ENCODE results near the gene PP2D1.
"Not testable (repeated sequence)": the region's sequence is repeated elsewhere in the genome, so short reads cannot be mapped to it uniquely, and the experiment has no call there.

The PP2D1 gene

GRCh38 chr3:19967812-19968211, 44.3 kb downstream of the PP2D1 start:
- DNase-seq (ENCODE audit: insufficient read length, low spot score), result no peak
- FAIRE-seq, result no peak
- TF ChIP-seq POLR2A (IDR thresholded peaks at IDR 0.05; ENCODE audit: low read depth, low read length), result no peak

GRCh38 chr3:19967208-19967607, 44.9 kb downstream of the PP2D1 start:
- DNase-seq (ENCODE audit: insufficient read length, low spot score), result no peak
- FAIRE-seq, result no peak
- no peak for TF ChIP-seq POLR2A (IDR thresholded peaks at IDR 0.05; ENCODE audit: low read depth, low read length)

- FAIRE-seq, result no peak
- DNase-seq (ENCODE audit: insufficient read length, low spot score), result no peak
- no peak for TF ChIP-seq POLR2A (IDR thresholded peaks at IDR 0.05; ENCODE audit: low read depth, low read length)
Measured at GRCh38 chr3:19961960-19962359, 50.1 kb downstream of the PP2D1 start.

- FAIRE-seq, result no peak
- no peak for TF ChIP-seq POLR2A (IDR thresholded peaks at IDR 0.05; ENCODE audit: low read depth, low read length)
- DNase-seq (ENCODE audit: insufficient read length, low spot score), result no peak
Measured at GRCh38 chr3:19960696-19961095, 51.4 kb downstream of the PP2D1 start.

GRCh38 chr3:19959505-19959904, 52.6 kb downstream of the PP2D1 start:
- TF ChIP-seq POLR2A (IDR thresholded peaks at IDR 0.05; ENCODE audit: low read depth, low read length), result no peak
- DNase-seq (ENCODE audit: insufficient read length, low spot score) (no peak), FAIRE-seq (no peak)

GRCh38 chr3:19957354-19957753, 54.7 kb downstream of the PP2D1 start:
- not testable (repeated sequence) for FAIRE-seq; DNase-seq (ENCODE audit: insufficient read length, low spot score)

- FAIRE-seq, result peak; percentile 36
- TF ChIP-seq POLR2A (IDR thresholded peaks at IDR 0.05; ENCODE audit: low read depth, low read length), result no peak
- DNase-seq (ENCODE audit: insufficient read length, low spot score), result no peak
Measured at GRCh38 chr3:19954676-19955075, 57.4 kb downstream of the PP2D1 start.

GRCh38 chr3:19950316-19950715, 61.7 kb downstream of the PP2D1 start:
- TF ChIP-seq POLR2A (IDR thresholded peaks at IDR 0.05; ENCODE audit: low read depth, low read length), result no peak
- no peak for FAIRE-seq
- no peak for DNase-seq (ENCODE audit: insufficient read length, low spot score)

- DNase-seq (ENCODE audit: insufficient read length, low spot score) (no peak), FAIRE-seq (no peak)
- no peak for TF ChIP-seq POLR2A (IDR thresholded peaks at IDR 0.05; ENCODE audit: low read depth, low read length)
Measured at GRCh38 chr3:19948226-19948591, 63.9 kb downstream of the PP2D1 start.

- DNase-seq (ENCODE audit: insufficient read length, low spot score), result peak; percentile 47
- TF ChIP-seq POLR2A (IDR thresholded peaks at IDR 0.05; ENCODE audit: low read depth, low read length), result no peak
- peak; percentile 38 for FAIRE-seq
Measured at GRCh38 chr3:19947549-19948225, 64.4 kb downstream of the PP2D1 start.

GRCh38 chr3:19946832-19947548, 65.1 kb downstream of the PP2D1 start, which contains the start of gene RAB5A:
RAB5A (plus strand) TSS chr3:19947097; CDS start chr3:19950899, 3,802 bp downstream.
- DNase-seq (ENCODE audit: insufficient read length, low spot score), result peak; percentile 88
- peak; percentile 96 for FAIRE-seq
- peak; percentile 49 for TF ChIP-seq POLR2A (IDR thresholded peaks at IDR 0.05; ENCODE audit: low read depth, low read length)

- TF ChIP-seq POLR2A (IDR thresholded peaks at IDR 0.05; ENCODE audit: low read depth, low read length), result no peak
- DNase-seq (ENCODE audit: insufficient read length, low spot score) (no peak), FAIRE-seq (no peak)
Measured at GRCh38 chr3:19945969-19946831, 65.9 kb downstream of the PP2D1 start.

GRCh38 chr3:19945534-19945933, 66.5 kb downstream of the PP2D1 start:
- FAIRE-seq (no peak), DNase-seq (ENCODE audit: insufficient read length, low spot score) (no peak)
- no peak for TF ChIP-seq POLR2A (IDR thresholded peaks at IDR 0.05; ENCODE audit: low read depth, low read length)

- FAIRE-seq, result no peak
- TF ChIP-seq POLR2A (IDR thresholded peaks at IDR 0.05; ENCODE audit: low read depth, low read length), result no peak
- DNase-seq (ENCODE audit: insufficient read length, low spot score), result no peak
Measured at GRCh38 chr3:19940643-19941042, 71.4 kb downstream of the PP2D1 start.

All from H54 (cell line).